NK-92 treated with Interleukin-12 subunit alpha and Interleukin-12 subunit beta, amount 100 ng/mL, for 24 hours (cell line): ENCODE data around the gene TLR7.

Source experiments
- DNase-seq: peaks from one replicate; lab custom pipeline; 2025; lab: John Stamatoyannopoulos, UW

The TLR7 gene

DNA sequence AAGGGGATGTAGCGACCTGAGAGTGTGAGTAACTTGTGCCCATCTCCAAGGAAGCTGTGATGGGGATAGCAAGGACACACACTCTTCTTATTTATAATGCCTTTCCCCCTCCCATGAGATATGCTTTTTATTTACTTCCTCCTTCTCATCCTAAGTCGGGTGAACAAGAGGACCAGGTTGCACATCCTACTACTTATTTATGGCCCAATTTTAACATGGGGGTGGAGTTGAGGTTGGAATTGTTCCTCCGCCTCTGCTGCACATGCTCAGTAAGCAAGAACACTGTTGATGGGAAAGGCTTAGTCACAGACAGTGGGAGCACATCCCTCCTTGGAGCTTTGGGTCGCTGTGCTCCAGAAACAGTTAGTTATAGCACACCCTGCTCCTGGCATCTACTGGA lies 24.3 kb downstream of the TLR7 start:
- DNase-seq, result no peak

DNA sequence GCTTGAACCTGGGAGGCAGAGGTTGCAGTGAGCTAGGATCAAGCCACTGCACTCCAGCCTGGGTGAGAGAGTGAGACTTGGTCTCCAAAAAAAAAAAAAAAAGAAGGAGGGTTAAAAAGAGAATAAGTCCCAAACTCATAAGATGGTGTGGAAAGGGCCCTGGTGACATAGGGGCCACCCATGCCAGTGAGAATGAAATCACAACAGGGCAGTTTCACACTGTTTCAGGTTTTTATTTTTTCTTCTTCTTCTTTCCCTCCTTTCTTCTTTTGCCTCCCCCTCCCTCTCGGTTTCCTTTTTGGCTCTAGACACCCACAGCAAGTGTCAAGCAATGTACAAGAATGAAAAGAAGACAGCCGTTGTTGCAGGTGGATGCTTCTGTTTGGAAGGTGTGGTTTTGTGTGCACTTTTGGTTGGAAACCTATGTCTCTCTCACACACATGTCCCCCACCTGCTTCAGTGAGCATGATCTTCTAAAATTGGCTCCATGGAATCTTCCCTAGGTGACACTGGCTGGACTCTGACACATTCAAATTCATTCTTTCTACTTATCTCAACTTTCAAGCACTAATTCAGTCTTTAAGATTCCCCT lies 25.1 kb downstream of the TLR7 start:
- no peak for DNase-seq

DNA sequence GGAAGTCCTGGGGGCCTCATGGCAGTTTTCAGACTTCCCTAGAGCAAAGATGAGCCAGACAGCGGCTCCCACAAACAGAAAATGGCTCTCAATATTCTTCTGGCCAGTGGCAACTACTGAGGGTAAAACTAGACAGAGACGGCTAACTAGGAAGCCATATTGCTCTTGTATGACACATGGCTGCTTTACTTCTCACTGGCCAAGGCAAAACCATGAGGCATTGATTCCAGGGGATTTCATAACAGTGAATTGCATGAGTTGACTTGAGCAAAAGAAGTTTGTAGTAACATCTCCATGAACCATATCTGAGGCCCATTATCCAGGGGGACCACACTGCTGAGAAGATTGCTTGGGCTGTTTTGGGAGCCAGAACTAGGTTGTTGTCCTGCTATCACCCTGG lies 25.8 kb downstream of the TLR7 start:
- no peak for DNase-seq

DNA sequence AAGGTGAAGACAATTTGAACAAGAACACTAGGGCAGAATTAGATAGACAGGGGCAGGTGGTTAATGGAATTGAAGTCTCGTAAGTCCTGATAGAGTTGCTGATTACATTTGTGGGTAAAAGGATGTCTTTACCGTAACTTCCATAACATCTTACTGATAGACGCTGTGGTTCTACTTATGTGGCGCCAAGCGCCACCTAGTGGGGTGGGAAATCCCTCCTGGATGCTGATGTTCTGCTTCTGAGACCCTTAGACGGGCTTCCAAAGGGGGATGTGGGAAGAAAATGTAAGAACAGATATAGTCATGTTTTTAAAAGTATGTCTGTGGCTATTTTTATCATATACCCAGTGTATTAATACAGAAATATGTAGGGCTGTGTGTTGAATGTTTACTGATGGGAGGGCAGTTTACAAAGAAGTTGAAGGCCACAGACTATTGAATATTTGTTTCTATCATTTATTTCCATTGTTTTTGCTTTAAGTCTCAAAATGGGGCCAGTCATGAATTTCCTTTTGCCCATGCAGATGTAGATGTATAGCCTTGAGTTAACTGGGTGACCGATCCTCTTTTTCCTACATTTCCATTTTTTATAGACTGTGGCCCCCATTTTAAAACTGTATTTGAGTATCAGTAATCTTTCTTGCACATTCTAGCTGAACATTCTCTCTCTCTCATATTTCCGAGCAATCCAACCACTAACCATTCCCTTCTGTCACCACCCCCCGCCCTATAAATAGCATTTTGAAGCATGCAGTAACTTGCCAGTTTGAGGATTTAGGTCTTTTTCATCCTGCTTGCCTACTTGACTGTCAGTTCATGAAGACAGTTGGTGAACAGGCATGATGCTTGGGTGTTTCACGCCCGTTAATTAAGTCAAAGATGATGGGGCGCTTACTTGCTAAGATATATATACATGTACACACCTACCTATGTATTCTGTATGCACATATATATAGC lies 27.5 kb downstream of the TLR7 start:
- no peak for DNase-seq

DNA sequence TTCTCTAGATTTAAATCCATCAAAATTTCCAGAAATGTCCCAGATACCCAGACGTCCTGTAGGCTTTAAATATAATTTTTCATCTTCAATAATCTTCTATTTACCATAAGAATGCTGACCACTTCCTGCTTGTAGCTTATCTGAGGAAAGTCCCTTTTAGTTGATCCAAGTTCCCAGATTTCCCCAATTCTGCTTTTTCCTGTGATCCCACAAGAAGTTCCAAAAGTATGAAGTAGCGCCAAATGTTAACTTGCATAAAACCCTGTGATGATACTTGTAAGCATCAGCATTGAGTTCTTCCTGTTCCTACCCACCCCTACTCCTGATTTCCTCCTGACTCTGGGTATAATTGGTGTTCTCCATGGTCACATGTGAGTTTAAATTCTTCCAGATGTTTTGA lies 29.0 kb downstream of the TLR7 start:
- DNase-seq, result no peak

DNA sequence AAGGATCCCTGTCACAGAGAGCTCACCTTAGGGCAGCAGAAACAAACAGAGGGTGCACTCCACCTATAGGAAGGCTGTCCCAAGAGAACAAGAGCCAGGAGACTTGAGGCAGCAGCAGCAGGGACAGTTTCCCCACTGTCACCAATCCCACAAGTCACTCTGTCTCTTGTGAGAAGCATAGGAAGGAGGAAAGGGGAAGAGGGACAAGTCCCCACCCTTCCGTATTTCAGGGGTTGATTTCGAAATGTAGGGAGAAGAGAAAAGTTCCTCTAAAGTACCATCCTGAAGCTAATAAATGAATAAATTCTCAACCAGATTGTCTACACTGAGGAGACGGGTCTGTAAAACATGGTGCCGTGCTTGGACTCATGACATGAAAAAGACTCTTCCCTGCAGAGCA lies 30.1 kb downstream of the TLR7 start:
- DNase-seq, result no peak

DNA sequence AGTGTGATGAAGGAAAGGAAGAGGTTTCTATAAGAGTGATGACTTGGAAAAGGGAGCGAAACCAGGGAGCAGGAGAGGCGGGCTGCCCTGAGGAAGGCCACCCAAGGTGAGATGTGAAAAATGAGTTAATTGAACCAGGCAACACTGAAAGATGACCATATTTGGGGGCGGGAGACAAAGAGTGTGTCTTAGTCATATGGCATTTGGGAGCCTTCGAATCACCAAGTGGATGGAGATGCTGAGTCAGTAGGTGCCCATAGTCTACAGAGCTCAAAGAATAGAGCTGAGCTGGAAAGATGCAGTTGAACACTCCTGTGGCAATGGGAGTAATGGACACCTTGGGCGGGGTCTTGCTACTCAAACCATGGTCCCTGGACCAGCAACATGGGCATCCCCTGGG lies 31.2 kb downstream of the TLR7 start:
- no peak for DNase-seq

DNA sequence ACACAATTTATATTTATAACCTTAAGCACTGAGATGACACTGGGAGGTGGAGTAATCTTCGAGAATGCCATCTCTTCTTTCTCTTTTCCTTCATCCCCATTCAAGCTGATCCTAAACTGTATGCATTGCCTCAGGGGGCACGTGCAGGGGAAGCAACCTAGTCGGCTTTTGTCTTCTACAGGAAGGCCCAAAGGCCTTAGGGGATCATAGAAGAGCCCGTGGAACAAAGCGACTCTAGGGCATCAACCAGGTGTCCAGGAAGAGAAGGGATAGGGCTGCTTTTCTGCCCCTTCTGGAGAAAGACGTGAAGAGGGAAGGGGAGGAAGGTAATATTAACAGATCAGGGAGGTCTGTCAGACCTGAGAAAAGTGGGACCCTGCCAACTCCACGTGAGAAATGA lies 32.6 kb downstream of the TLR7 start:
- no peak for DNase-seq

DNA sequence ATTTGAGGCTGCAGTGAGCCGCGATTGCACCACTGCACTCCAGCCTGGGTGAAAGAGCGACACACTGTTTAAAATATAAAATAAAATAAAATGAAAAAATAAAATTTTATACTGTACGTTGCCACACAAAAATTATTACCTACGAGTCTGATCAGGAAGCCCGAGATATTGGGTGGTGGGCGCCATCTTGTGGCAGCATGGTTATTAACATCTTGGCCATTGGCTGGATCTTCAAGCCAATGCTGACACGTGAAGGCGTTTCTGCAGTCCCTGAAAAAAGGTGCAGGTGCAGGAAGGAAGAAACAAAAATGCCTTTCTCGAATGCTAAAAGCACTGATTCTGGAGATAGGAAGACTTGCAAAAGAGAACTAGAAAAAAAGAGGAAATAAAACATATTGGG lies 34.6 kb downstream of the TLR7 start:
- peak; percentile 23 for DNase-seq

DNA sequence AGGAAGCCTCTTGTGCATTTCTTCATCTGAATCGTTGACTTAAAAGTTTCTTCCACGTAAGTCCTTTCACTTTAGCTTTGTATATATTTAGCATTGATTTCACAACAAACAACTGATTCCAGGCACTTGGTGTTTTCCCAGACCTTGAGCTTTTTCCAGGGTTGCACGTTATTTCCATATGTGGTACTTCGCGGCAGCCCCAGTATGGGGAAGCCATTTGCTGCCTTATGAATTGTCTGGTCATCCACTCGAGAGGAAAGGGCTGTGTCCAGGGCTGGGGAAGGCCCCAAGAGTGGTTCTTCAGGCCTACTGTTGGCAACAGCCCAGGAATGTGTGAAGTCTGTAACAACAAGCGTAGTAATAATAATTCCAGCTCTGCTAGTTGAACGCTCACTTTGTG lies 36.8 kb downstream of the TLR7 start:
- DNase-seq, result no peak

DNA sequence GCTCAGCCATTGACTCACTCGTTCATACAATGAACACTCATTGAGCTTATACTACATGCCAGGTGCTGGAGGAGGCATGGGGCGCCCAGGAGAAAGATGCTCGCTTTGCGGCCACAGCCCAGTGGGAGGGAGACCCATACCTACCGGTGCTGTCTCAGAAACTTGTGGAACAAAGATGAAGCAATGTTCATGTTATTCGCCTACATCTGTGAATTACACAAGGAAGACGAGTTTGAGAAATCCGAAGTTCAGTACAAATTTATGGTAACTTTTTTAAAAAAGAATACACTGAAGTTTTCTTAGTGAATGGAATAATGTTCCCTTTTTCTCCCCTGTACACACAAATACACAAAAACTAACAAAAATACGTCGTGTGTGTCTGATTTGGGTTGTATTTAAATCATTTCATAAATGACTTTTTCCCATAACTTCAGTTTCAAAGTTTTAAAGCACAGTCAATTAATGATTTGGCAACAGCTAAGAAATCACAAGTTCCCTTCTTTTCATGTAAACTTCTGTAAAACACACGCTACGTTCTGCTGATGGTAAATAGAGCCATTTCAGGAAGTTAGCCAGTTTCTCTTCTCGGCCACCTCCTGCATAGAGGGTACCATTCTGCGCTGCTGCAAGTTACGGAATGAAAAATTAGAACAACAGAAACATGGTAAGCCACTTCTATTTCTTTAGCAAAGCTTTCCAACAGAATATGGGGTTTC lies 39.3 kb downstream of the TLR7 start, which contains the start of gene TLR8:
TSS of gene TLR8 (plus strand) at position 575 of the 716 bp plus-strand sequence. CDS start at position 662, 87 bp downstream.
- no peak for DNase-seq

DNA sequence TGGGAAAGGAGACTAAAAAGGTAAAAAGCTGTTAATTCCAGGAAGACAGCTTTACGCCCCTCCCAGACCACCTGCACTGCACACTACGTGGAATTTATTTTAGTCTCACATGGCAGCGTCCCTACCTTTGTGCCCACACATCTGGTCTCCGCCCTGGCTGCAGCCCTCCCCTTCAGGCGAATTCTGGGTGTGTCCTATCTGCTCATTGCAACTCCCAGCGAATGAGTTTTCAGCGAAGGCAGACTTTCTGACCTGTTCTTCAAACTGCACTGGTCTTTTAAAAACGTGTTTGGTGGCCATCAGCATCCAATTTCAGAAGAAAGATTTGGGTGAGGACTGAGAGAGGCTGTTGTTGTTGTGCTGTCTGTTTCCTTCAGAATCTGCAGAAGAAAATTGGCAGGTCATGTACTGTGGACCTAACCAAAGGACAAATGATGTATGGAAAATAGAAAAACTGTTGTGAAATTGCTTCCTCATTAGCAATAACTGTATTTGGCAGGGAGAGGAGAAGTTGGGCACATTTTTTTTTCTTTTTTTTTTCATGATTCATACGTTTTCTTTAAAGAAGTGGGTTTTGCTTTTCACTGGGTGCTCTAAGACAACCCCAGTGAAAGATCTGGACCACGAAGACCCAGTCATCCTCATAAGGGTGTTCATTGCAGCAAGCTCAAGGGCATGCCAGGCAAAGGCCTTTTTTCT lies 43.7 kb downstream of the TLR7 start:
- DNase-seq, result no peak

DNA sequence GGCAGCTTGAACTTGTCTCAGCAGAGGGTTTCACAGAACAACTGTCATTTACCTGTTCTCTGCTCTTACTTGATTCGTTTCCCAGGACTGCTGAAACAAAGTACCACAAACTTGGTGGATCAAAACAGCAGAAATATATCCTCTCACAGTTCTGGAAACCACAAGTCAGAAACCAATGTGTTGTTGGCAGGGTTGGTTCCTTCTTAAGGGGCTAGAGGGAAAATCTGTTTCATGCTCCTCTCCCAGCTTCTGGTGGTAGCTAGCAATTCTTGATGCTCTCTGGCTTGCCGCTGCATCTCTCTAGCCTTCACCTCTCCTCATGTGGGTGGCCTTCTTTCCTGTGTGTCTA lies 44.2 kb downstream of the TLR7 start:
- DNase-seq, result no peak

DNA sequence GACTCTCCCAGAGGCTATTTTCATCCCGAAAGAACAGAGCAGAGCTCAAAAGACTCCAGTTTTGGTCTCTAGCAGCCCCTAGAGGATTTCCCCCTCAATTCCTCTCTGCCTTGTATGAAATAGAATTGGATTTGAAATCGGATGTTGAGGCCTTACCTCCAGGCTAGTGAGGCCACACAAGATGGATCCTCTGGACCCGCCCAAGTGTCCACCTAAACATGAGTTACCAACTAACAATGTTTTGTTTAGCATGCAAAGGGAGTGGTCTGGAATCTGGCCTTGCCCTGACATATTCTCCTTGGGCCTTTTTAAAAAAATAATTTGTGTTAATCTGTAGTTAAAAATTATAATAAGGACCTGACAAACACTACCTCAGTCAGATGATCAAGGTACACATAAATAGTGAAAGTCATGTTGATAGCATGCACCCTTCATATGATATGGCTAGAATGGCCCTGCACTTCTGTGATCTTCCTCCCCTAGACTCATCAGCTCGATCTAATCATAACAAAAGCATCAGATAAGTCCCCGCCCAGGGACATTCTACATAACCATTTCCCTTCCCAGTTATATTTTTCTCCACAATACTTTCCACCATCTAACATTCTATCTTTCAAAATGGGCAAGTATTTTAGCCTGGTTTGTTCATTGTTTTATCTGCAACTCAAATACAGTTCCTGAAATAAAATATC lies 46.1 kb downstream of the TLR7 start:
- no peak for DNase-seq

DNA sequence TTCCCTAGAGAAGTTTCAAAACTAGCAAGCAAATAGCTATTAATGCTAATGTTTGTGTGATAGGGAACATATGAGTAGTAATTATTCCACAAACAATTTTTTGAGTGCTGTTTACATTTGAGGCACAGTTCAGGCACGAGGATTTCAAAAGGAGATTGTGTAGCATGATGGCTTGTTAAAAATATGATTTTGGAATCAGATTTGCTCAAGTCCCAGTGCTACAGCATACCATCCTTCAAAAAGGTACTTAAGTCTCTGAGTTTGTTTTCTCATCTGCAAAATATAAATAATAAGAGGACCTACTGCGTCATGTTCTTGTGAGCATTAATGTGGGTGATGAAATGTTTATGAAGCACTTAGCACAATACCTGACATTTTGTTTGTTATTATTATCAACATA lies 50.9 kb downstream of the TLR7 start:
- DNase-seq, result no peak

DNA sequence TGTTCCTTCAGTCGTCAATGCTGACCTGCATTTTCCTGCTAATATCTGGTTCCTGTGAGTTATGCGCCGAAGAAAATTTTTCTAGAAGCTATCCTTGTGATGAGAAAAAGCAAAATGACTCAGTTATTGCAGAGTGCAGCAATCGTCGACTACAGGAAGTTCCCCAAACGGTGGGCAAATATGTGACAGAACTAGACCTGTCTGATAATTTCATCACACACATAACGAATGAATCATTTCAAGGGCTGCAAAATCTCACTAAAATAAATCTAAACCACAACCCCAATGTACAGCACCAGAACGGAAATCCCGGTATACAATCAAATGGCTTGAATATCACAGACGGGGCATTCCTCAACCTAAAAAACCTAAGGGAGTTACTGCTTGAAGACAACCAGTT lies 52.2 kb downstream of the TLR7 start:
- DNase-seq, result peak; percentile 7

DNA sequence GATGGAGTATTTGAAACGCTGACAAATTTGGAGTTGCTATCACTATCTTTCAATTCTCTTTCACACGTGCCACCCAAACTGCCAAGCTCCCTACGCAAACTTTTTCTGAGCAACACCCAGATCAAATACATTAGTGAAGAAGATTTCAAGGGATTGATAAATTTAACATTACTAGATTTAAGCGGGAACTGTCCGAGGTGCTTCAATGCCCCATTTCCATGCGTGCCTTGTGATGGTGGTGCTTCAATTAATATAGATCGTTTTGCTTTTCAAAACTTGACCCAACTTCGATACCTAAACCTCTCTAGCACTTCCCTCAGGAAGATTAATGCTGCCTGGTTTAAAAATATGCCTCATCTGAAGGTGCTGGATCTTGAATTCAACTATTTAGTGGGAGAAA lies 52.7 kb downstream of the TLR7 start:
- no peak for DNase-seq

DNA sequence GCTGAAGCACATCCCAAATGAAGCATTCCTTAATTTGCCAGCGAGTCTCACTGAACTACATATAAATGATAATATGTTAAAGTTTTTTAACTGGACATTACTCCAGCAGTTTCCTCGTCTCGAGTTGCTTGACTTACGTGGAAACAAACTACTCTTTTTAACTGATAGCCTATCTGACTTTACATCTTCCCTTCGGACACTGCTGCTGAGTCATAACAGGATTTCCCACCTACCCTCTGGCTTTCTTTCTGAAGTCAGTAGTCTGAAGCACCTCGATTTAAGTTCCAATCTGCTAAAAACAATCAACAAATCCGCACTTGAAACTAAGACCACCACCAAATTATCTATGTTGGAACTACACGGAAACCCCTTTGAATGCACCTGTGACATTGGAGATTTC lies 54.1 kb downstream of the TLR7 start:
- DNase-seq, result no peak

DNA sequence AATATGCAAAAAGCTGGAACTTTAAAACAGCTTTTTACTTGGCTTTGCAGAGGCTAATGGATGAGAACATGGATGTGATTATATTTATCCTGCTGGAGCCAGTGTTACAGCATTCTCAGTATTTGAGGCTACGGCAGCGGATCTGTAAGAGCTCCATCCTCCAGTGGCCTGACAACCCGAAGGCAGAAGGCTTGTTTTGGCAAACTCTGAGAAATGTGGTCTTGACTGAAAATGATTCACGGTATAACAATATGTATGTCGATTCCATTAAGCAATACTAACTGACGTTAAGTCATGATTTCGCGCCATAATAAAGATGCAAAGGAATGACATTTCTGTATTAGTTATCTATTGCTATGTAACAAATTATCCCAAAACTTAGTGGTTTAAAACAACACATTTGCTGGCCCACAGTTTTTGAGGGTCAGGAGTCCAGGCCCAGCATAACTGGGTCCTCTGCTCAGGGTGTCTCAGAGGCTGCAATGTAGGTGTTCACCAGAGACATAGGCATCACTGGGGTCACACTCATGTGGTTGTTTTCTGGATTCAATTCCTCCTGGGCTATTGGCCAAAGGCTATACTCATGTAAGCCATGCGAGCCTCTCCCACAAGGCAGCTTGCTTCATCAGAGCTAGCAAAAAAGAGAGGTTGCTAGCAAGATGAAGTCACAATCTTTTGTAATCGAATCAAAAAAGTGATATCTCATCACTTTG lies 55.2 kb downstream of the TLR7 start:
- no peak for DNase-seq

DNA sequence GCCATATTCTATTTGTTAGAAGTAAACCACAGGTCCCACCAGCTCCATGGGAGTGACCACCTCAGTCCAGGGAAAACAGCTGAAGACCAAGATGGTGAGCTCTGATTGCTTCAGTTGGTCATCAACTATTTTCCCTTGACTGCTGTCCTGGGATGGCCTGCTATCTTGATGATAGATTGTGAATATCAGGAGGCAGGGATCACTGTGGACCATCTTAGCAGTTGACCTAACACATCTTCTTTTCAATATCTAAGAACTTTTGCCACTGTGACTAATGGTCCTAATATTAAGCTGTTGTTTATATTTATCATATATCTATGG lies 55.7 kb downstream of the TLR7 start:
- DNase-seq, result no peak

DNA sequence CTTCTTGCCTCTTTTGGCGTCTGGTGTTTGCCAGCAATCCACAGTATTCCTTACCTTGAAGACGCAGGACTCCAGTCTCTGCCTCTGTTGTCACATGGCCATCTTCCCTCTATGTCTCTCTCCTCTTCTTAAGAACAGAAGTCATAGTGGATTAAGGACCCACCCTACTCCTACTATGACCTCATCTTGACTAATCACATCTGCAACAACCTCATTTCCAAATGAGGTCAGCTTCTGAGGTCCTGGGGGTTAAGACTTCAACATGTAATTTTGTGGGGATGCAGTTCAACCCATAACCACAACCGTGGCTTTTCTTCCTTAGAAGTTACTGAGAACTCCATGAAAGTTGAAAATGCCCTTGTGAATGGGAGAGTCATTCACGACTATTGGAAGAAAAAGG lies 62.8 kb downstream of the TLR7 start:
- DNase-seq, result no peak
